WTC11 (cell line): ENCODE measurements around the gene OXSR1. TPM values are rescaled to one million over a fixed set of nuclear protein-coding genes. Genes with fewer than 3 reads are reported as not detected.
"Not testable (repeated sequence)": the region's sequence is repeated elsewhere in the genome, so short reads cannot be mapped to it uniquely, and the experiment has no call there.

Experiments
- ATAC-seq: fragments of 200-7000 bp; cut with Tn5 transposase; 2 replicates; pipeline ENCODE4 v1.10.0; 2021; ENCODE audit warnings: mild to moderate bottlenecking, moderate library complexity
- CTCF ChIA-PET: fragments of 300-600 bp; sonication (Branson Sonifier 250); formaldehyde crosslinking; loops from one replicate; lab custom pipeline; 2021; ENCODE audit warnings: antibody characterized with exemption; lab: Charles Lee
- POLR2A ChIA-PET: fragments of 350-600 bp; sonication (Branson Sonifier 250); formaldehyde crosslinking; loops from one replicate; lab custom pipeline; 2021; ENCODE audit warnings: antibody characterized with exemption; lab: Charles Lee
- DNase-seq: peaks from one replicate; pipeline ENCODE4 v3.0.0; 2021; ENCODE audit warnings: low spot score
- H3K27ac Mint-ChIP-seq: 2 replicates; pipeline ENCODE4 v1.8.0; 2021; ENCODE audit warnings: mixed read lengths
- H3K27me3 Mint-ChIP-seq: 2 replicates; pipeline ENCODE4 v1.8.0; 2021; ENCODE audit warnings: low read depth, mild to moderate bottlenecking, moderate library complexity, mixed read lengths
- H3K36me3 Mint-ChIP-seq: 2 replicates; pipeline ENCODE4 v1.8.0; 2021; ENCODE audit warnings: mixed read lengths
- H3K4me1 Mint-ChIP-seq: 2 replicates; pipeline ENCODE4 v1.8.0; 2022; ENCODE audit warnings: mixed read lengths
- H3K4me3 Mint-ChIP-seq: 2 replicates; pipeline ENCODE4 v1.8.0; 2021; ENCODE audit warnings: mild to moderate bottlenecking, moderate library complexity, mixed read lengths
- H3K9me3 Mint-ChIP-seq: 2 replicates; pipeline ENCODE4 v1.8.0; 2021; ENCODE audit warnings: mixed read lengths
- ESRRA ChIP-seq: sonication (generic); formaldehyde crosslinking; IDR thresholded peaks from 2 replicates; pipeline ENCODE4 v1.8.1; 2022; ENCODE audit warnings: mild to moderate bottlenecking, missing genetic modification reagents, borderline replicate concordance
- FOXP4 ChIP-seq: sonication (generic); formaldehyde crosslinking; IDR thresholded peaks from 2 replicates; pipeline ENCODE4 v1.8.0; 2022; ENCODE audit warnings: mild to moderate bottlenecking, missing genetic modification reagents
- KAT7 ChIP-seq: sonication (generic); formaldehyde crosslinking; IDR thresholded peaks from 2 replicates; pipeline ENCODE4 v1.8.1; 2023; ENCODE audit warnings: missing genetic modification reagents, mild to moderate bottlenecking, borderline replicate concordance
- MYBL2 ChIP-seq: sonication (generic); formaldehyde crosslinking; IDR thresholded peaks from 2 replicates; pipeline ENCODE4 v1.8.1; 2023; ENCODE audit warnings: mild to moderate bottlenecking, moderate library complexity, missing genetic modification reagents
- NFE2L1 ChIP-seq: sonication (generic); formaldehyde crosslinking; IDR thresholded peaks from 2 replicates; pipeline ENCODE4 v1.8.1; 2023; ENCODE audit warnings: missing genetic modification reagents
- NR1H2 ChIP-seq: sonication (generic); formaldehyde crosslinking; IDR thresholded peaks from 2 replicates; pipeline ENCODE4 v1.9.0; 2021; ENCODE audit warnings: mild to moderate bottlenecking, moderate library complexity, missing genetic modification reagents
- NR2C2 ChIP-seq: sonication (generic); formaldehyde crosslinking; IDR thresholded peaks from 2 replicates; pipeline ENCODE4 v1.8.0; 2022; ENCODE audit warnings: mild to moderate bottlenecking, missing genetic modification reagents
- PRDM15 ChIP-seq: sonication (generic); formaldehyde crosslinking; IDR thresholded peaks from 2 replicates; pipeline ENCODE4 v1.8.0; 2022; ENCODE audit warnings: missing genetic modification reagents
- ZNF512 ChIP-seq: sonication (generic); formaldehyde crosslinking; IDR thresholded peaks from 2 replicates; pipeline ENCODE4 v1.8.1; 2022; ENCODE audit warnings: missing genetic modification reagents, borderline replicate concordance
- ZNF532 ChIP-seq: fragments of 250-450 bp; sonication (Bioruptor Pico); IDR thresholded peaks from 2 replicates; pipeline ENCODE4 v1.9.0; 2021; ENCODE audit warnings: mild to moderate bottlenecking, borderline replicate concordance
- total RNA-seq: library from RNA; stranded (reverse); gene quantifications from 3 replicates; pipeline ENCODE4 v1.2.3, GENCODE V29; 2021

Gene OXSR1
- total RNA-seq, 1 experiment from 2014 or later, result 50.6 TPM

GRCh38 chr3:38283810-38284755 is 118.7 kb downstream of the OXSR1 start (continued):
- no peak for TF ChIP-seq ZNF512
- no peak for TF ChIP-seq PRDM15
- TF ChIP-seq MYBL2, result no peak
- no peak for TF ChIP-seq NR1H2 (CRISPR knock-in tag)

- ChIA-PET POLR2A (no interaction called here), CTCF (no interaction called here)
- ATAC-seq, result no peak
Measured at GRCh38 chr3:38284756-38285150, 119.4 kb downstream of the OXSR1 start.

GRCh38 chr3:38289286-38290217 is 124.2 kb downstream of the OXSR1 start:
- CTCF ChIA-PET, result interaction anchor here (1.1 to 1.3 kb wide), 3 partner anchors 8 to 206 kb away, joined by 4 to 5 read pairs (median 4); partner anchors contain the start of gene EXOG
- DNase-seq, H3K9me3 Mint-ChIP-seq, H3K4me3 Mint-ChIP-seq, H3K27me3 Mint-ChIP-seq, H3K27ac Mint-ChIP-seq, H3K4me1 Mint-ChIP-seq, POLR2A ChIA-PET, H3K36me3 Mint-ChIP-seq, ATAC-seq: not testable (repeated sequence)

More at GRCh38 chr3:38284756-38285150, 119.4 kb downstream of the OXSR1 start:
- DNase-seq, result no peak
- Mint-ChIP-seq H3K4me1 (peaks cover 9% of the 10 kb centered on the region; the same call in 1 of the 2 replicates), H3K27me3 (no peaks in the 10 kb centered on the region; the same call in 1 of the 2 replicates)
- TF ChIP-seq NFE2L1, result no peak
- TF ChIP-seq ZNF532 (CRISPR knock-in tag), result no peak
- no peak for TF ChIP-seq KAT7 (CRISPR knock-in tag)
- no peak for TF ChIP-seq NR2C2 (CRISPR knock-in tag)
- no peak for TF ChIP-seq ESRRA (CRISPR knock-in tag)
- no peak for TF ChIP-seq FOXP4
- TF ChIP-seq, all 79 proteins: peak for 0
- peaks cover 3% of the 10 kb centered on the region for H3K9me3 Mint-ChIP-seq
- H3K27ac Mint-ChIP-seq, result no peak overlapping the region
- H3K4me3 Mint-ChIP-seq, result no peak overlapping the region
- no peaks in the 10 kb centered on the region for H3K36me3 Mint-ChIP-seq

GRCh38 chr3:38297053-38297452 is 131.7 kb downstream of the OXSR1 start:
- ATAC-seq, H3K4me3 Mint-ChIP-seq, POLR2A ChIA-PET, DNase-seq, H3K4me1 Mint-ChIP-seq, H3K9me3 Mint-ChIP-seq, H3K27me3 Mint-ChIP-seq, H3K27ac Mint-ChIP-seq, H3K36me3 Mint-ChIP-seq: not testable (repeated sequence)
- CTCF ChIA-PET, result interaction anchor here (1.9 kb wide), 1 partner anchor 225 kb away, joined by 6 read pairs; no protein-coding TSS in a partner anchor
